Activated CD8-positive, alpha-beta memory T cell treated with anti-CD3 and anti-CD28 coated beads for 24 hours (primary cell): ENCODE data around the gene OSGEPL1.
"Not testable (repeated sequence)": the region's sequence is repeated elsewhere in the genome, so short reads cannot be mapped to it uniquely, and the experiment has no call there.

Experiments used
- DNase-seq: peaks from one replicate; pipeline ENCODE4 v3.0.0-alpha.2; 2020

Gene OSGEPL1, protein sequence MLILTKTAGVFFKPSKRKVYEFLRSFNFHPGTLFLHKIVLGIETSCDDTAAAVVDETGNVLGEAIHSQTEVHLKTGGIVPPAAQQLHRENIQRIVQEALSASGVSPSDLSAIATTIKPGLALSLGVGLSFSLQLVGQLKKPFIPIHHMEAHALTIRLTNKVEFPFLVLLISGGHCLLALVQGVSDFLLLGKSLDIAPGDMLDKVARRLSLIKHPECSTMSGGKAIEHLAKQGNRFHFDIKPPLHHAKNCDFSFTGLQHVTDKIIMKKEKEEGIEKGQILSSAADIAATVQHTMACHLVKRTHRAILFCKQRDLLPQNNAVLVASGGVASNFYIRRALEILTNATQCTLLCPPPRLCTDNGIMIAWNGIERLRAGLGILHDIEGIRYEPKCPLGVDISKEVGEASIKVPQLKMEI

GRCh38 chr2:189762551-189763298, at the start of gene OSGEPL1:
Gene OSGEPL1, minus strand, starts transcription at chr2:189762792. Its CDS starts 1,152 bp downstream, at chr2:189761640.
- DNase-seq, result peak; percentile 95

DNA sequence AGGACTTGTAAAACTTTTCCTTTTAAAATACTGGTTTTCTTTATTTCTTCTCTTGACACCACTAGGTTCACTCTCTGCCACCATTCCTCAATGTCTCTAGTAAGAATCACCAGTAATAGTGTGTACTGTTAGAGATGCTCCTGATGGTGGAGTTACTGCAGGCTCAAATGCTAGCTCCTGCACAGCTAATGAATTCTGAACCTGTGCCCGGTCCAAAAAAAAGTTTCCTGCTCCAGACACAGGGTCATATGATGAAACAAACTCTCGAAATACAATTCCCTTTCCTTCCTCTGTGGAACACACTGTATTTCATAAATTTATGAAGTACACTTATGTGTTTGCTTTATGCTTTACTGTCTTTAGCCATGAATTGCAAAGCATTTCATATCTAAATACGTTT, 40.8 kb upstream of the OSGEPL1 start:
- no peak for DNase-seq

- DNase-seq, result no peak
Measured at GRCh38 chr2:189802396-189802912, 39.9 kb upstream of the OSGEPL1 start.

DNA sequence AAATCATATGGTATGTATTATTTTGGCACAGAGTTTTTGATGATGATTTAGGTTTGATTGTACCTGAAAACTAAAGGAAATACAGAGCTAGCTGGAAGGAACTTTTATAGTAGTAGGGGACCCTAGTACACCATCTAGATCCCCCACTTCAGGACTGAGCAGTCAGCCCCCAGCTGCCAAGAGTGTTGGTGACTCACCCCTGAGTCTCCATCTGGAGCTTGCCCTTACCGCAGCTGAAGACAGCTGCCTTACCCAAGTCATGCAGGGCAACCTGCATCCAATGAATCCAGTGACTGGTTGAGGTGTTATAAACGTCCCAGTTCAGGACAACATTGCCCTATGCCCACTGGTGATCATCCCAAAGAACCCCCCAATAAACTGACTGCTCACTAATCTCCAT, 36.9 kb upstream of the OSGEPL1 start:
- DNase-seq, result no peak

- DNase-seq, result no peak
Measured at GRCh38 chr2:189799030-189799331, 36.4 kb upstream of the OSGEPL1 start.

DNA sequence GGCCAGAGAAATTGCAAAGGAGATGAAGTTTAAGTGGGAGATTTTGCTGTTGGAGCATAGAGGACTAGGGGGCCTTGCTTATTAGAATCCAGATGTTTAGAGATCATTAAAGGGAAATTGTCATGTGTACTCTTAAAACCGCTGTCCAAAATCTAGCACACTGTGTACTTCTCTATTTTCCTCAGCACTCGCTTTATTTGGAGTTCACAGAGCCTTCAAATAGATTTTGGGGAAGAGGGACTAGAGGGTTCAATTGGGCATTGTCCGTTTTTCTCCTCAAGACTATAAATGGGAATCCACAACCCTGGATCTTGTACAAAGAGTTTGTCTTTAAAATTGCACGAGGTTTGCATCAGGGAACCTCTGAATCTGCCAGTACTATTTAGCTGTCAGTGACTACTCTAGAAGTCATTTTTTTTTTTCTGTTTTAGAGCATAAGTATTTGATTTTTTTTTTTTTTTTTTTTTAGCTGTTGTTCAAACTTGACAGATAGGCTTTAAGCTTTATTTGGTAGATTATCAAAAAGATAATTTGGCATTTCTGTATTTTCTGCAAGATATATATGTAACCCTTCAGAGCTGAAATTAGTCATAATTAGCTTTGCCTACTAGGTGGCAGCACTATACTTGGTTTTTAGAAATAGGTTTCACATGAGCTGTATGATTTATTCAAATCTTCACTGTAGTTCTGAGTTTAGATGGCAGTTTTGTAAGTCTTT, 35.9 kb upstream of the OSGEPL1 start:
- no peak for DNase-seq

- DNase-seq, result no peak
Measured at GRCh38 chr2:189797902-189798301, 35.3 kb upstream of the OSGEPL1 start.

GRCh38 chr2:189794310-189794709, 31.7 kb upstream of the OSGEPL1 start:
- no peak for DNase-seq

DNA sequence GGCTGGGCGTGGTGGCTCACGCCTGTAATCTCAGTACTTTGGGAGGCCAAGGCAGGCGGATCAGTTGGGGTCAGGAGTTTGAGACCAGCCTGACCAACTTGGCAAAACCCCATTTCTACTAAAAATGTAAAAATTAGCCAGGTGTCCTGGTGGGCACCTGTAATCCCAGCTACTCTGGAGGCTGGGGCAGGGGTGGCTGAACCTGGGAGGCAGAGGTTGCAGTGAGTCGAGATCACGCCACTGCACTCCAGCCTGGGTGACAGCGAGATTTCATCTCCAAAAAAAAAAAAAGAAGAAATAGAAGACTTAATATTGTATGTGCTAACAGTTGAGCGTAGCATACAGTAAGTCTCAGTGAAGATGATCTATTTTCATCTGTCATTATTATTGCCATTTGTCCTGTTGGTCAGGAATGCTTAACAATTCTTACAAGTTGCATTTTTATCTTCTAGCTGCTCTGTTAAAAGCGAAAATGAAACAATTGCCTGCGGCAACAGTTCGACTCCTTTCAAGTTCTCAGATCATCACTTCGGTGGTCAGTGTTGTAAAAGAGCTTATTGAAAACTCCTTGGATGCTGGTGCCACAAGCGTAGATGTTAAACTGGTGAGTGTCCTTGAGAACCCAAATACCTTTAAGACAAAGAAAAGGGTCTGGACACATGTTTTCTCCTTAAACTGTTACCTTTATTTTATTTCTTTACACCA, 28.9 kb upstream of the OSGEPL1 start:
- no peak for DNase-seq

DNA sequence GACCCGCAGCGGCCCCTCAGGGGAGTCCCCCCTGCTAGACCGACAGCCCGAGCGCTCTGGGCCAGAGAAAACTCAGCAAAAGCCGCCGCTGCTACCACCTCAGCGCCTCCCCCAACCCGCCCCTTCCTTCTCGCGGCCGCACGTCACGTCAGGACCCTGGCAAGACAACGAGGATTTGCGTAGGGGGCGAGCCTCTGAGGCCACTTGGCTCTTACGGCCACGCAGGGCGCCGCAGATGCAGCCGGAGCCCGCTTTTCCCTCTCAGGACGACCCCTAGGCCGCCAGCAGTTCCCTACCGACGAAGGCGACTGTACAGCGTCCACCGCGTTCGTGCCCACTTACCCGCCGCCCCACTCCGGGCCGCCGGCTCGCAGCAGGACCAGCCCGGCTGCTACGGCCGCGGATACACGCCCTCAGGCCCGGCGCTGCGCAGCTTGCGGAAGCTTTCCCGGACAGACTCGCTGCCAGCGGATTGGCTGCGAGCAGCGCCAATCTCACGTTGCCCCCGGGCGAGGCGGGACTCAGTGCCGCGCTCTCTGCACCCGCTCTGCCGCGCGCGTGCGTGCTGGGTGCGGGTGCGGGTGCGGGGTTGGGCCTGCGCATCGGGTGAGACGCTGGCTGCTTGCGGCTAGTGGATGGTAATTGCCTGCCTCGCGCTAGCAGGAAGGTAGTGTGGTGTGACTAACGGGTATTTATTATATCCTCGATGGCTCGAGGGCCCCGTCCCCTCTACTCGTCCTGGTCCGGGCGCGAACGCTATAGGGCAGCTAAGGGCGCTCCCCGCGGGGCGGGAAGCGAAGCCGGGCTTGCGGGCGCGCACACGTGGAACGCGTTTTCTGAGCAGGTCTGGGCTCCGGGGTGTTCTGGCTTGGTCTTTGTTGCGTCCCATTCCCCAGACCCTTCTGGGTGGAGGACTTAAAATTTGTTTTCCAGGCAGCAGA, 21.6 kb upstream of the OSGEPL1 start, which contains the start of the genes ORMDL1 and PMS1:
ORMDL1 (minus strand) TSS at position 413 of the 941 bp plus-strand sequence. CDS start 1,744 bp downstream, outside the sequence.
PMS1 (plus strand) TSS at position 524 of the 941 bp plus-strand sequence. CDS start 7,360 bp downstream, outside the sequence.
- peak; percentile 98 for DNase-seq

- no peak for DNase-seq
Measured at GRCh38 chr2:189783451-189783926, 20.9 kb upstream of the OSGEPL1 start.

GRCh38 chr2:189782221-189782671, 19.7 kb upstream of the OSGEPL1 start:
- no peak for DNase-seq

GRCh38 chr2:189772212-189772611, 9.6 kb upstream of the OSGEPL1 start:
- DNase-seq, result no peak

DNA sequence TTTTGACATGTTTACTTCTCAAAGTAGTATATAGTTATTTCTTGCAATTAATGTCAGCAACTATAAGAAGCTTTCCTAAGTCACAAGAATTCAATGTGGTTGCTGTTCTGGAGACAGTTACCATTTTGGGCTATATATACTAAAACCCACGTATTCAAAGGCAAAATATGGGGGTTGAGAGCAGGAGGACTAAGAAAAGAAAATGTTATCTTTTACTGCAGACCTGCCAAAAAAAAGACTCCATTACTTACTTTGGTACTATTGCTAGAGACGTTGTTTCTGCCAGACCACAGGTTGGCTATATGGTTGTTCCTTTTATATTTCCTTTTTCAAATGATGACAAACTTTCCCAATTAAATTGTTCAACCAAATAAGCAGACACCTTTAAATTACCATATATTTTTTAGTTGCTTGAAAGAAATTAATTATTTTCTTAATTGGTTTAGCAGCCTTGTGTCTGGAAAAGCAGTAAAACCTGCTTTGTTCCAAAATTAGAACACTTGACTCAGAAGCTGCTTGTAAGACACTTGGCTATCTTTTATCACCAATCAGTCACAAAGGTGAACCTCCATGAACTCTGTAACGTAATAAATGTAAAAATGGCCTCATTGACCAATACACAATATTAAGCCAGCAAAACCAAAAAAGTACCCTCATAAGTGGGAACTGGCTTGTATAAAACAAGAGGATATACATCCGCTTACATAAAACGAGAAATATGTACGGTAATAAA, 8.2 kb upstream of the OSGEPL1 start:
- DNase-seq, result no peak

DNA sequence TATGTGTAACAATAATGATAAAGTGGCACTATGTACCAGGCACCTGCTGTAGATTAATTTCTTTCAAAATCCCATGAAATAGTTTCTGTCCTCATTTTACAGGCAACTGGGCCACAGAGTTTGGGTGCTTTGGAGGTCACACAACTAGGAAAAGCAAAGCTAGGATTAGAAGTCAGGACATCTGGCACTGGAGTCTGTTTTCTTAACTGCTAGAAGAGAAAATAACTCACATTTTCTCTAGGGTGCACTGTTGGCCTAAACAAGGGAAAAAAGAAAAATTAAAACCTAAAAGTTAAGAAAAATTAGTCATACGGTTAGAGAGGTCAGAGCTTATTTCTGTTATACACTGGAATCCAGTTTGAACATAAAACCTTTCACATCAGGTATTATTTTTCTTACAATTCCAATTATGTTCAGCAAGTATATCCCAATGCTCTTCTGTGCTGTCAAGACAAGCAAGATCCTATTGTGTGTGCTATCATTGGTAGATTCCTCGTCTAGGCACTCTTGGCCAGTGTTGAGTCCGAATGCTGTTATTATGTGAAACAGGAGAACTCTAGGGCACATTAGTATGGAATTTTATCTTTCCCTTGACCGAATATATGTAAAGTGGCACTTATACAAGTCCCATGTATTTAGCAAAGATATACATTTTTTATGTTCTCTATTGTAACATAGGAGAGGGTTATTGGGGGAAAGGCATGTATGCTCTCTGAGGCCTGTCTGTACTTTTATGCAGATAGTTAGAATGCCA, 1.5 kb upstream of the OSGEPL1 start:
- no peak for DNase-seq

- no peak for DNase-seq
Measured at GRCh38 chr2:189762229-189762550, 402 bp downstream of the OSGEPL1 start.

DNA sequence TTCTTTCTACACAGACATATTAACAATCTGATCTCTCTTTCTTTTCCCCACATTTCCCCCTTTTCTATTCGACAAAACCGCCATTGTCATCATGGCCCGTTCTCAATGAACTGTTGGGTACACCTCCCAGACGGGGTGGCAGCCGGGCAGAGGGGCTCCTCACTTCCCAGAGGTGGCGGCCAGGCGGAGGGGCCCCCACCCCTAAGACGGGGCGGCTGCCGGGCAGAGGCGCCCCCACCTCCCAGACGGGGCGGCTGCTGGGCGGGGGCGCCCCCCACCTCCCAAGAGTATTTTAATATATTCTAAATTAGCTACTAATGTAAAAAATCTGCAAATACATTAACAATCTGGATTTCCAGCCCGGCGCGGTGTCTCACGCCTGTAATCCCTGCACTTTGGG, 2.4 kb downstream of the OSGEPL1 start:
- not testable (repeated sequence) for DNase-seq

DNA sequence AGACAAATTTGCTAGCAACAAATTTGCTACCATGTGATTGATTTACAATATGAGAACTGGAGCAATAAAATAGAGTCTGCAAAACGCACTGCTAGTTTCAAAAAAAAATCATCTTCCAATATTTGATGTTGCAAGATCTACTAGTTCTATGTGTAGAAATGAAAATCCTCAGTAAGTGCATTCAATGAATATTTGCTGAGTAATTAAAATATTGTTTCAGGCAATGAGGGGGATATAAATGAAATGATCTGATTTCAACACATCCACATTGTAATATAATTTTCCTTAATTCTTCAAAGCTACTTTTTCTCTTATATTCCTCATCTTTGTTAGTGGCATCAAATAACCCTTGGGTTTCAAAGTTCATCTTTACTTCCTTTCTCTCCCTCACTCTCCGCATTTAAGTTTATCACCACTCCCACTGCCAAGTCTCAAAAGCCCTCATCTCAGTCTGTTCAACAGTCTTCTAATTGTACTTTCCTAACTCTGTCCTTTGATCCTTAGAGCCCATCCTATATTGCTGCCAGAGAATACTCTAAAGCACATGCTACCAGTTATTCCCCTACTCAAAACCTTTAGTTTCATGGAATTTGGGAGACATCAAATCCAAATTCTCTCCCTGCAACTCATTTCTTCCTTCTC, 6.2 kb downstream of the OSGEPL1 start:
- no peak for DNase-seq

DNA sequence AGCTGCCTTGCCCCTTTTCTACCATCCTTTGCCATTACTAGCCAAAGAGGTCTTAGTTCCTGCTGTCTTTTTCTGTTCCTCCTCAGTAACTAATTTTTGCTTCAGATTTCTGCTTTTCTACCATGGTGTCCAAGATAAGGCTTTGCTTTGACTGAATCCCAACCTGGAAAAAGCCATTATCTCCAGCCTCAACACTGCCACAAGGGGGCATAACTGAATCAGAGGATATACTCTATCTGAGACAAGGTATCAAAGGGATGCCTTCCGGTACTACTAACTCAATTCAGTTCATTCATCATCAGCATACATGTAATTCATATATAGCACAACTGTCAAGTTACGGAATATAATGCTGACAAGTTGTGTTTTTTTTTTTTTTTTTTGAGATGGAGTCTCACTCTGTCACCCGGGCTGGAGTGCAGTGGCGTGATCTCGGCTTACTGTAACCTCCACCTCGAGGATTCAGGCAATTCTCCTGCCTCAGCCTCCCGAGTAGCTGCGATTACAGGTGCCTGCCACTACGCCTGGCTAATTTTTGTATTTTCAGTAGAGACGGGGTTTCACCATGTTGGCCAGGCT, 11.4 kb downstream of the OSGEPL1 start:
- no peak for DNase-seq
